Activated CD4-positive, alpha-beta T cell treated with anti-CD3 and anti-CD28 coated beads for 36 hours (primary cell): ENCODE data around the gene KCNIP4. TPM values are rescaled to one million over a fixed set of nuclear protein-coding genes. Genes with fewer than 3 reads are reported as not detected.

Experiments
- ATAC-seq: fragments of 200-7000 bp; cut with Tn5 transposase; one replicate; pipeline ENCODE4 v1.10.0; 2021; ENCODE audit warnings: mild to moderate bottlenecking, moderate library complexity
- CTCF ChIA-PET: fragments of 350-600 bp; sonication (Branson Sonifier 250); formaldehyde crosslinking; loops from one replicate; lab custom pipeline; 2021; ENCODE audit warnings: antibody characterized with exemption; lab: Charles Lee
- POLR2A ChIA-PET: fragments of 350-600 bp; sonication (Branson Sonifier 250); formaldehyde crosslinking; loops from one replicate; lab custom pipeline; 2021; ENCODE audit warnings: antibody characterized with exemption, inconsistent platforms; lab: Charles Lee
- DNase-seq: peaks from one replicate; pipeline ENCODE4 v3.0.0-alpha.2; 2020
- H3K27ac Mint-ChIP-seq: one replicate; pipeline ENCODE4 v1.8.0; 2021; ENCODE audit warnings: mixed read lengths
- H3K27me3 Mint-ChIP-seq: one replicate; pipeline ENCODE4 v1.8.0; 2021; ENCODE audit warnings: mixed read lengths
- H3K36me3 Mint-ChIP-seq: one replicate; pipeline ENCODE4 v1.8.0; 2021; ENCODE audit warnings: low read depth, mixed read lengths
- H3K4me1 Mint-ChIP-seq: one replicate; pipeline ENCODE4 v1.8.0; 2021; ENCODE audit warnings: mixed read lengths
- H3K4me3 Mint-ChIP-seq: one replicate; pipeline ENCODE4 v1.8.0; 2021; ENCODE audit warnings: mild to moderate bottlenecking, moderate library complexity, mixed read lengths
- H3K9me3 Mint-ChIP-seq: one replicate; pipeline ENCODE4 v1.8.0; 2021; ENCODE audit warnings: low read depth, mixed read lengths
- intact Hi-C, 2 experiments: fragments of 100-400 bp; cut with DNase I in 1 of 2; cut with micrococcal nuclease in 1 of 2; formaldehyde crosslinking; loops; one replicate each; pipeline versions ENCODE4 v1.14.2 to v1.15.1; 2022 to 2024; cut with DNase I, micrococcal nuclease
- total RNA-seq, 2 experiments: library from RNA; stranded (reverse); gene quantifications; one replicate each; pipeline ENCODE4 v1.2.3, GENCODE V29; 2021

The KCNIP4 gene
- total RNA-seq, 2 experiments from 2014 or later = not detected

GRCh38 chr4:20916106-20916505, 1032.5 kb downstream of the KCNIP4 start:
- H3K4me1 Mint-ChIP-seq = peaks cover 16% of the 10 kb centered on the region
- ATAC-seq (no peak), DNase-seq (peak; percentile 12)
- intact Hi-C loops = no loop called here
- H3K36me3 Mint-ChIP-seq = no peaks in the 10 kb centered on the region
- CTCF ChIA-PET = no interaction called here
- no peaks in the 10 kb centered on the region for H3K27me3 Mint-ChIP-seq
- no peak overlapping the region for H3K4me3 Mint-ChIP-seq
- POLR2A ChIA-PET = no interaction called here
- peaks cover 6% of the 10 kb centered on the region for H3K9me3 Mint-ChIP-seq
- H3K27ac Mint-ChIP-seq = peak overlapping the region; percentile 11

GRCh38 chr4:20904966-20905365, 1043.6 kb downstream of the KCNIP4 start:
- H3K27ac Mint-ChIP-seq = no peak overlapping the region
- H3K27me3 Mint-ChIP-seq = no peaks in the 10 kb centered on the region
- ATAC-seq (no peak), DNase-seq (no peak)
- H3K4me1 Mint-ChIP-seq = no peaks in the 10 kb centered on the region
- intact Hi-C loops = no loop called here
- POLR2A ChIA-PET = no interaction called here
- no peaks in the 10 kb centered on the region for H3K9me3 Mint-ChIP-seq
- CTCF ChIA-PET = no interaction called here
- H3K4me3 Mint-ChIP-seq = no peak overlapping the region
- H3K36me3 Mint-ChIP-seq = no peaks in the 10 kb centered on the region

- POLR2A ChIA-PET = no interaction called here
- H3K4me1 Mint-ChIP-seq = no peaks in the 10 kb centered on the region
Observed at GRCh38 chr4:20901851-20902250, 1046.7 kb downstream of the KCNIP4 start.

GRCh38 chr4:20899591-20899990, 1049.0 kb downstream of the KCNIP4 start:
- DNase-seq = no peak
- ChIA-PET POLR2A (no interaction called here), CTCF (interaction anchor here (1.0 kb wide), 1 partner anchor 88 kb away, joined by 3 read pairs; no protein-coding TSS in a partner anchor)
- Mint-ChIP-seq H3K4me1 (no peaks in the 10 kb centered on the region), H3K36me3 (no peaks in the 10 kb centered on the region), H3K4me3 (no peak overlapping the region), H3K27me3 (no peaks in the 10 kb centered on the region), H3K27ac (no peak overlapping the region), H3K9me3 (no peaks in the 10 kb centered on the region)
- ATAC-seq = no peak
- intact Hi-C loops = no loop called here

More at GRCh38 chr4:20901851-20902250, 1046.7 kb downstream of the KCNIP4 start:
- no peaks in the 10 kb centered on the region for H3K27me3 Mint-ChIP-seq
- no peaks in the 10 kb centered on the region for H3K9me3 Mint-ChIP-seq
- no peaks in the 10 kb centered on the region for H3K36me3 Mint-ChIP-seq
- no peak for DNase-seq
- no peak overlapping the region for H3K4me3 Mint-ChIP-seq
- H3K27ac Mint-ChIP-seq = no peak overlapping the region
- CTCF ChIA-PET = interaction anchor here (0.9 kb wide), 1 partner anchor 568 kb away, joined by 3 read pairs; no protein-coding TSS in a partner anchor
- intact Hi-C loops = no loop called here
- ATAC-seq = no peak

GRCh38 chr4:20895988-20896387, 1052.6 kb downstream of the KCNIP4 start:
- DNase-seq (no peak), ATAC-seq (no peak)
- ChIA-PET POLR2A (no interaction called here), CTCF (interaction anchor here (0.8 kb wide), 1 partner anchor 122 kb away, joined by 3 read pairs; no protein-coding TSS in a partner anchor)
- H3K4me1 Mint-ChIP-seq = no peaks in the 10 kb centered on the region
- intact Hi-C loops = no loop called here
- no peaks in the 10 kb centered on the region for H3K27me3 Mint-ChIP-seq
- no peak overlapping the region for H3K4me3 Mint-ChIP-seq
- H3K36me3 Mint-ChIP-seq = no peaks in the 10 kb centered on the region
- H3K27ac Mint-ChIP-seq = no peak overlapping the region
- no peaks in the 10 kb centered on the region for H3K9me3 Mint-ChIP-seq

- DNase-seq (no peak), ATAC-seq (no peak)
- no peaks in the 10 kb centered on the region for H3K27me3 Mint-ChIP-seq
- intact Hi-C loops = no loop called here
- no peaks in the 10 kb centered on the region for H3K9me3 Mint-ChIP-seq
- H3K27ac Mint-ChIP-seq = no peak overlapping the region
- no peak overlapping the region for H3K4me3 Mint-ChIP-seq
- no peaks in the 10 kb centered on the region for H3K36me3 Mint-ChIP-seq
- H3K4me1 Mint-ChIP-seq = no peaks in the 10 kb centered on the region
- ChIA-PET CTCF (no interaction called here), POLR2A (interaction anchor here (0.6 kb wide), 1 partner anchor 769 kb away, joined by 12 read pairs; no protein-coding TSS in a partner anchor)
Observed at GRCh38 chr4:20895208-20895607, 1053.4 kb downstream of the KCNIP4 start.

- no peaks in the 10 kb centered on the region for H3K9me3 Mint-ChIP-seq
- CTCF ChIA-PET = no interaction called here
Observed at GRCh38 chr4:20890761-20891160, 1057.8 kb downstream of the KCNIP4 start.

GRCh38 chr4:20889901-20890300, 1058.7 kb downstream of the KCNIP4 start:
- no peak overlapping the region for H3K4me3 Mint-ChIP-seq
- no peak for DNase-seq
- no peaks in the 10 kb centered on the region for H3K27me3 Mint-ChIP-seq
- no peak for ATAC-seq
- H3K9me3 Mint-ChIP-seq = no peaks in the 10 kb centered on the region
- H3K36me3 Mint-ChIP-seq = no peaks in the 10 kb centered on the region
- no peak overlapping the region for H3K27ac Mint-ChIP-seq
- ChIA-PET CTCF (no interaction called here), POLR2A (no interaction called here)
- H3K4me1 Mint-ChIP-seq = no peaks in the 10 kb centered on the region
- intact Hi-C loops = no loop called here

More at GRCh38 chr4:20890761-20891160, 1057.8 kb downstream of the KCNIP4 start:
- POLR2A ChIA-PET = no interaction called here
- Mint-ChIP-seq H3K4me1 (no peaks in the 10 kb centered on the region), H3K27me3 (no peaks in the 10 kb centered on the region), H3K4me3 (no peak overlapping the region), H3K27ac (no peak overlapping the region), H3K36me3 (no peaks in the 10 kb centered on the region)
- intact Hi-C loops = no loop called here
- no peak for DNase-seq
- ATAC-seq = no peak

GRCh38 chr4:20883677-20884076, 1064.9 kb downstream of the KCNIP4 start:
- intact Hi-C loops = no loop called here
- no peak overlapping the region for H3K4me3 Mint-ChIP-seq
- no peaks in the 10 kb centered on the region for H3K36me3 Mint-ChIP-seq
- no peak overlapping the region for H3K27ac Mint-ChIP-seq
- H3K4me1 Mint-ChIP-seq = no peaks in the 10 kb centered on the region
- ChIA-PET POLR2A (no interaction called here), CTCF (interaction anchor here (0.7 to 1.4 kb wide), 2 partner anchors 11 to 297 kb away, joined by 3 read pairs; no protein-coding TSS in a partner anchor)
- H3K27me3 Mint-ChIP-seq = no peaks in the 10 kb centered on the region
- ATAC-seq (no peak), DNase-seq (no peak)
- peaks cover 2% of the 10 kb centered on the region for H3K9me3 Mint-ChIP-seq

GRCh38 chr4:20883231-20883630, 1065.3 kb downstream of the KCNIP4 start:
- no peak for ATAC-seq

GRCh38 chr4:20882500-20882899, 1066.1 kb downstream of the KCNIP4 start:
- intact Hi-C loops = no loop called here
- Mint-ChIP-seq H3K4me1 (no peaks in the 10 kb centered on the region), H3K4me3 (no peak overlapping the region), H3K9me3 (peaks cover 2% of the 10 kb centered on the region), H3K27me3 (no peaks in the 10 kb centered on the region), H3K27ac (no peak overlapping the region), H3K36me3 (no peaks in the 10 kb centered on the region)
- DNase-seq (no peak), ATAC-seq (no peak)
- CTCF ChIA-PET = no interaction called here
- POLR2A ChIA-PET = no interaction called here

More at GRCh38 chr4:20883231-20883630, 1065.3 kb downstream of the KCNIP4 start:
- no peak overlapping the region for H3K27ac Mint-ChIP-seq
- no peak for DNase-seq
- H3K9me3 Mint-ChIP-seq = peaks cover 2% of the 10 kb centered on the region
- no peaks in the 10 kb centered on the region for H3K36me3 Mint-ChIP-seq
- no peaks in the 10 kb centered on the region for H3K4me1 Mint-ChIP-seq
- H3K4me3 Mint-ChIP-seq = no peak overlapping the region
- H3K27me3 Mint-ChIP-seq = no peaks in the 10 kb centered on the region
- intact Hi-C loops = no loop called here
- POLR2A ChIA-PET = no interaction called here
- CTCF ChIA-PET = interaction anchor here (0.7 kb wide), 1 partner anchor 298 kb away, joined by 3 read pairs; no protein-coding TSS in a partner anchor

GRCh38 chr4:20881658-20882057, 1066.9 kb downstream of the KCNIP4 start:
- H3K9me3 Mint-ChIP-seq = peaks cover 2% of the 10 kb centered on the region
- DNase-seq (no peak), ATAC-seq (no peak)
- no peaks in the 10 kb centered on the region for H3K36me3 Mint-ChIP-seq
- CTCF ChIA-PET = no interaction called here
- intact Hi-C loops = no loop called here
- no peaks in the 10 kb centered on the region for H3K4me1 Mint-ChIP-seq
- no peak overlapping the region for H3K4me3 Mint-ChIP-seq
- no peak overlapping the region for H3K27ac Mint-ChIP-seq
- POLR2A ChIA-PET = no interaction called here
- H3K27me3 Mint-ChIP-seq = no peaks in the 10 kb centered on the region
